Measurements from ENCODE around the gene ARRDC2.

Gene ARRDC2

GRCh38 chr19:18059297-18059696 lies 51.3 kb downstream of the ARRDC2 start:
- DNase-seq = no peak

GRCh38 chr19:18059902-18060301 lies 51.9 kb downstream of the ARRDC2 start:
- no peak for DNase-seq

GRCh38 chr19:18060472-18060871 lies 52.5 kb downstream of the ARRDC2 start:
- no peak for DNase-seq

- DNase-seq = no peak
Observed at GRCh38 chr19:18062028-18062427, 54.1 kb downstream of the ARRDC2 start.

- peak in 1 of 2 donors; percentile 22 for DNase-seq
Observed at GRCh38 chr19:18063463-18063862, 55.5 kb downstream of the ARRDC2 start.

Data from inflammatory macrophage (primary cell).